ENCODE results near the gene SLC9A1.

- TF ChIP-seq POLR2AphosphoS5 (IDR thresholded peaks at IDR 0.05; ENCODE audit: low read length) (no peak), BMI1 (IDR thresholded peaks at IDR 0.05; ENCODE audit: borderline replicate concordance) (no peak), TCF12 (IDR thresholded peaks at IDR 0.05; ENCODE audit: low read depth, low read length) (no peak), KDM1A (IDR thresholded peaks at IDR 0.05; ENCODE audit: borderline replicate concordance) (no peak), TCF7 (IDR thresholded peaks at IDR 0.05; ENCODE audit: borderline replicate concordance) (no peak), NKRF (conservative IDR thresholded peaks at IDR 0.05) (no peak), CTCF (IDR thresholded peaks at IDR 0.05 in 2 of 3, conservative IDR thresholded peaks at IDR 0.05 in 1 of 3; ENCODE audit: control insufficient read depth in 2 of 3, extremely low read depth in 1 of 3, insufficient read depth in 1 of 3, low read depth in 3 of 3, low read length in 3 of 3) (no peak), ZBTB33 (IDR thresholded peaks at IDR 0.05) (no peak), DPF2 (IDR thresholded peaks at IDR 0.05) (no peak), CHD4 (IDR thresholded peaks at IDR 0.05) (no peak), SREBF2 (IDR thresholded peaks at IDR 0.05; ENCODE audit: low read length) (no peak)
These were observed 67.3 kb downstream of the SLC9A1 start for GRCh38 chr1:27087371-27088220.

All from GM12878 (cell line).